ENCODE measurements around the gene MAEA.

MAEA gene

DNA sequence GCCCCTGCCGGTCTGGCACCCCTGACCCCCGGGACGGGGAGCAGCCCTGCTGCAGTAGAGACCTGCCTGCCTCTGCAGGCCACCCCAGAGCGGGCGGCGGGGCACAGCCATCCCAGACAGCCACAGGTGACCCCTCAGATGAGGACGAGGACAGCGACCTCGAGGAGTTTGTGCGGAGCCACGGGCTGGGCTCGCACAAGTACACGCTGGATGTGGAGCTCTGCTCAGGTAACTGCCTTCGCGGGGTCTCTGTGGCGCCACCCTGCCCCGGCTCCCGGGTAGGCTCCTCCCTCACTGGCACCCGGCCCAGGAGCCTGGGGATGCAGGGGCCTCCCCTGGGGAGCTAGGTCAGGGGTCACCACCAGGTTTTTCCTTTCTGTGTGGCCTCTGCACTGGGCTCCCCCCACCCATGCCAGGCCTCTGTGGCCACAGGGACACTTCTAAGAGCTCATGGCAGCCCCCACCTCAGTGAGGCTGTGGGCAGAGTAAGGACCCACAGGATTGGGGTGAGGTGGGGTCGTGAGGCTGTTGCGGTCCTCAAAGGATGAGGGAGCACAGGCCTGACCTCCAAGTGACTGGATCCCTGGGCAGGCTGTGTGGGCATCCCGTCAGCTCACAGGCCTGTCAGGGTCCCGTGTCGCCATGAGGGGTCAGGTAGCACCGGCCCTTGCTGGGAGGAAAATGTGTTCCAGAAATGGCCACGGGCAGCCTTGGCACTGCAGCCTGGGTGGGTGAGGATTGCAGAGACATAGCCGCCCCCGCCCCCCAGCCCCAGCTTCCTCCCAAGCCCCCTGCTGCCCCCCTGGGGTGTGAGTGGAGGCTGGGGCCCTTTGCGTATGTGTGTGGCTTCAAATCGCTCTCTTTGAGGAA is 63.7 kb downstream of the MAEA start:
- DNase-seq (ENCODE audit: low read depth): no peak

DNA sequence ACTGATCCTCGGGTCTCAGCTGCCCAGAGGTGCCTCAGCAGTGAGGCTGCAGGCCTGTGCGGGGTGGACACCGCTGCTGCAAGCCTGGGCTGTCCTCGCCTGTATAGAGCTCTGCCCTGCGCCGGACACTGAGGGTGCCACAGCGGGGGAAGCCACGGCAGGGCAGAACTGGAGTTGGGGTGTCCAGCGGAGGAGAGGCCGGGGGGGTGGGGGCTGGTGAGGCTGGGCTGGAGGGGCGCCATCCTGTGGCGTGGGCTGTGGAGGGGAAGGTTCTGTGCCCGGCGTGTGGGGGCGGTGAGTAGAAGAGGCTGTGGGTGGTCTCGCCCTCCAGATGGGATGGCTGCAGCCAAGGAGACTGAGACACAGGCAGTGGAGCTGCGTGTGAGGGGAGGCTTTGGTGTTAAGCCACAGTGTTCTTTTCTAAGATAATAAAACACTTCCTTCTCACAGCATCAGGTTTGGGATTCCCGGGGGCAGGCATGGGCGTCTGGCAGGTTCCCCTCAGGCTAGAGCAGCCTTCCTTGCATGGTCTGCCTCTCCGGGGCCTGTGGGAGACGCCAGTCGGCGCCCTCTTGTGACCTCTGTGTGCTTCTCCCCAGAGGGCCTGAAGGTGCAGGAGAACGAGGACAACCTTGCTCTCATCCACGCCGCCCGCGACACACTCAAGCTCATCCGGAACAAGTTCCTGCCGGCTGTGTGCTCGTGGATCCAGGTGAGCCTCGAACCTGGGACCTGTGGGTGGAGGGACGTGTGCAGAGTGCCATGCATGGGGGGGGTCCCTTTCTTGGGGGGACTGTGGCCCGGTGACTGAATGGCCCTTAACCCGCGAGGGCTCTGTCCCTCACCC is 64.7 kb downstream of the MAEA start:
- DNase-seq (ENCODE audit: low read depth): no peak

DNA sequence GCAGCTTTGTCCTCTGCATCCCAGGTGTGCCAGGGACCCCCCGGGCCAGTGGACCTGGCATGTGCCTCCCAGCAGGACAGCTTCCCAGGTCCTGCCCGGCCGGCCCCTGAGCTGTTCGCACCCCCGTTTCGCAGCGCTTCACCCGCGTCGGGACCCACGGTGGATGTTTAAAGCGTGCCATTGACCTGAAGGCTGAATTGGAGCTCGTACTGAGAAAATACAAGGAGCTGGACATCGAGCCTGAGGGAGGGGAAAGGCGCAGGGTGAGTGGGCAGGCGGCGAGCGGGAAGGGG is 65.2 kb downstream of the MAEA start:
- DNase-seq (ENCODE audit: low read depth): no peak

DNA sequence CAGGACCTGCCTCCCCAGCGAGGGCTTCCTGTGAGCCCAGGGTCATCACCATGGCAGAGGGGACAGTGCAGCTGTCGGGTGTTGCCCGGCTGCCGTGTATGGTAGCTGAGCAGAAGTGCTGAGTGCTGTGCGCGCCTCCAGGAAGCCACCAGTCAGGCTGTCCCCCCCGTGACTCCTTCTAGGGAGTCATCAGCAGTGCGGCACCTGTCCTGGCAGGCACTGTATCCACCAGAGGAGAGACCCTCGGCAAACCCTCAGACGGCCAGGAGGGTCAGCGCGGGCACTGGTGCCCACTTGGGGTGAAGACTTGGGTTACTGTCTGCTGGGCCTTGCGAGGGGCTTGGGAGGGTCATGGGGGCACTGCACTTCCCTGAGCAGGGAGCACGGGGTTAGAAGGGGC is 65.7 kb downstream of the MAEA start:
- DNase-seq (ENCODE audit: low read depth): no peak

- peak; percentile 50 for DNase-seq (ENCODE audit: low read depth)
These were observed 66.7 kb downstream of the MAEA start for GRCh38 chr4:1356181-1356998.

GRCh38 chr4:1357356-1358248 is 67.9 kb downstream of the MAEA start:
- no peak for DNase-seq (ENCODE audit: low read depth)

DNA sequence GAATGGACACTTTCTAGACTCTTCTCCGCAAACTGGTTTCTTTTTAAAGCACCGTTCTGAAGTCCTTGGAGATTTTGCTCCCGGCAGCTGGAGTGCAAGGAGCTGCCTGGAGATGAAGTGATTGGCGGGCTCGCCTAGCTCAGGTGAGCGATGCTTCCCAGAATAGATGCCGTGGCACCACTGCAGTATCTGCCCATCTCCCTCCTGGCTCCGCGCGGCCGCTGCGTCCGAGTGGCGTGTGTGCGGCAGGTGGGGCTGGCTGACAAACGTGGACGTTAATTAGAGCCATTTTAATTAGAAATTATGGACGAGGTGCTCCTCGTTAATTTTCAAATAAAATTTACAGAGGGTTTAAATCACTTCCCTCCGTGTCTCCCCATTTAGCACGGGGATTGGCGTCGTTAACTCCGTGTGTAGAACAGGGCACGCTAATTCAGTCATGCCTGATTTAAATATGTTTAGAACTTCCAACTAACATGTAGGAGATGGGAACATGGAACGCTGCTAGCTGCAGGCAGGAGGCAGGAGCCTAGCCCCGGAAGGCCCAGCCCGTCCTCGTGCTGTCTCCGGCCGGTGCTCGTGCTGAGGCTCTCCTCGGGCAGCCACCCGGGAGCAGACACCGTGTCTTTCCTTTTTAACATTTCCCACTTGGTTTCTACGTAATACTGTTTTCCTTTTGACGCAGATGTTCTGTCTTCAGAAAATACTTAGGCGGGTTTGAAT is 68.9 kb downstream of the MAEA start:
- no peak for DNase-seq (ENCODE audit: low read depth)

GRCh38 chr4:1359144-1359501 is 69.4 kb downstream of the MAEA start:
- DNase-seq (ENCODE audit: low read depth): no peak

DNA sequence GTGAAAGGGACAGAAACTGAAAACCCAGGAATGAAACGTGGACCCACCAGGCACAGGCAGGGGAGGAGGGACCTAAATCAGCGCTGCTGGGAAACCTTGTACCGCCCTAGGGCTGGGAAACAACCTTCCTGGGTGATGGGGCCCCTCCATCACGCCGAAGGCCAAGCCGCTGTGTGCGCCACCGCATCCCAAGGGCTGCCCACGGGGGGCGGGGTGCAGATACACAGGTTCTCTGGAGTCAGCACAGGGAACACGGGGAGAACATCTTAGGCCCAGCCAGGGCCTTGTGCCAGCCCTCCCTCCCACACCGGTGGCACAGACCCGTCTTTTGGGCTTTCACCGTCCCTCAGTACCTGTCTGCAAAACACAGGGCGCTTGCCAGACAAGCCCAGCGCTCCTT is 70.3 kb downstream of the MAEA start:
- DNase-seq (ENCODE audit: low read depth): no peak

DNA sequence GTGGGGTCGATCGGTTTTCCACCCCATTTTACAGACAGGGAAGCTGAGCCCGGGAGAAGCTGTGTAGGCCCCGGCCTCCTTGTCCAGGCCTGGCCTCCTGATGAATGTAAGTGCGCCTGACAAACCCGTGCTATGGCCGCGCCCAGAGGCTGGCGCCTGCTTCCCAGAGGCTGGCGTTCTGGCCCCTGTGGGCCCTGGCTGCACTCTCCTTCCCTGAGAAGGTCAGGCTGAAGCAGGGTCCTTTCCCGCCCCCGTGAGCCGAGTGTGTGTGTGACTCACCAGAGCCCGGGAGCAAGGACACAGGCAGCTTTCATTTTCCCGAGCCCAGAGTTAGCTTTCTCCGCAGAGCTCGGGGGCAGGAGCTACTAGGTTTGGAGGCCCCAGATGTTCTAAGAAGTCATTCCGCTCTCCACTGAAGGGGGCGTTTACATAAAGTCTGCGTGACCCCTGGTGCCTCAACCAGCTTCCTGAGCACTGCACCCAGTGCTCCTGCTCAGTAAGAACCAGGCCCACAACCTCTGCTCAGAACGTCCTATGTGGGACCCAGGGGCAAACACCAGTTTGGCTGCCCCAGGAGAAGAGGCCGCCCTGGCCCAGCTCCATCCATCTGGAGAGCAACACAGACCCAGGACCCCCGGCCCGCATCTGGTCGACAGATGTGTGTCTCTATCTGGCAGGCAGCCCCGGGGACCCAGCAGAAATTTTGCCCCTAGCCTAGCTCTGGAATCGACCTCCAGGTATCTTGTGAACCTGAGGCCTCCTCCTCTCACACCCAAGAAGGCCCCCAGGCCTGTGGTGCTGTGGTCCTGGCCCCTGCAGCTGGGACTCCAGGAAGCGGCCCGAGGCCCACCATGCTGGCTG is 71.0 kb downstream of the MAEA start:
- peak; percentile 45 for DNase-seq (ENCODE audit: low read depth)

GRCh38 chr4:1361431-1361830 is 71.7 kb downstream of the MAEA start:
- DNase-seq (ENCODE audit: low read depth): no peak

DNA sequence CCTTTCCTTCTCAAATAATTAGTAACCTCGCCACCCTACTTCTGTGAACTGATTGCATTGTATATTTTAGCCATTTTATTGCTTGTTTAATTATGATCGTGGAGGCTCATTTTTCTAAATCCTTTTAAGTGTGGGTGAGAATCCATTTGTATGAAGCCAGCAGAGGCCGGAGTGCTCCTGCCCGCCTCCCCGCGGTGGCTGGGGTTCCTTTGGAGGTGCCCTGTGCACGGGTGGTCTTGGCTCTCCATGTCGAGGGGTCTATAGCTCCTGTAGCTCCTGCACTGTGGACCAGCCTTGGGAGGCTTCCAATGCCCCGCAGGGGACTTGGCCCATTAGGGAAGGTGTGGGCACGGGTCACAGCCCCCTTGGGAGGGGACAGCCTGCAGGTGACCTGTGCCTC is 72.4 kb downstream of the MAEA start:
- DNase-seq (ENCODE audit: low read depth): no peak

- DNase-seq (ENCODE audit: low read depth): no peak
These were observed 72.8 kb downstream of the MAEA start for GRCh38 chr4:1362521-1362920.

GRCh38 chr4:1363513-1363912 is 73.8 kb downstream of the MAEA start:
- DNase-seq (ENCODE audit: low read depth): no peak

DNA sequence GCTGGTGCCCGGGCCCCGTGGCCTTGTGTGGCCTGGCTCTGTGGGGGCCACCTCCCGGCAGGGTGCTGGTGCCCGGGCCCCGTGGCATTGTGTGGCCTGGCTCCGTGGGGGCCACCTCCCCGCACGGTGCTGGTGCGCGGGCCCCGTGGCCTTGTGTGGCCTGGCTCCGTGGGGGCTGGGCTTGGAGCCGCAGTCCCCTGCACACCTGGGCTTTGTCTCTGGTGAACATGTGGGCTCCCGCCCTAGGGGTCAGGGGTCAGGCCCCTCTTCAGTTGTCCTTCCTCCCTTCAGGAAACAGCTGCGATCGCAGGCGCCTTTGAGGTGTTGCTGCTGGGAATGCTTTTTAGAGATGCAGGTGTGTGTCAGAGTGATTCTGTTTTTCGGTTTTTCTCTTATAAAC is 74.5 kb downstream of the MAEA start:
- DNase-seq (ENCODE audit: low read depth): no peak

- DNase-seq (ENCODE audit: low read depth): no peak
These were observed 75.1 kb downstream of the MAEA start for GRCh38 chr4:1364748-1365147.

GRCh38 chr4:1365271-1366178 is 75.8 kb downstream of the MAEA start:
- DNase-seq (ENCODE audit: low read depth): no peak

- no peak for DNase-seq (ENCODE audit: low read depth)
These were observed 76.9 kb downstream of the MAEA start for GRCh38 chr4:1366371-1367229.
